ENCODE measurements around the gene USH1G.

DNA sequence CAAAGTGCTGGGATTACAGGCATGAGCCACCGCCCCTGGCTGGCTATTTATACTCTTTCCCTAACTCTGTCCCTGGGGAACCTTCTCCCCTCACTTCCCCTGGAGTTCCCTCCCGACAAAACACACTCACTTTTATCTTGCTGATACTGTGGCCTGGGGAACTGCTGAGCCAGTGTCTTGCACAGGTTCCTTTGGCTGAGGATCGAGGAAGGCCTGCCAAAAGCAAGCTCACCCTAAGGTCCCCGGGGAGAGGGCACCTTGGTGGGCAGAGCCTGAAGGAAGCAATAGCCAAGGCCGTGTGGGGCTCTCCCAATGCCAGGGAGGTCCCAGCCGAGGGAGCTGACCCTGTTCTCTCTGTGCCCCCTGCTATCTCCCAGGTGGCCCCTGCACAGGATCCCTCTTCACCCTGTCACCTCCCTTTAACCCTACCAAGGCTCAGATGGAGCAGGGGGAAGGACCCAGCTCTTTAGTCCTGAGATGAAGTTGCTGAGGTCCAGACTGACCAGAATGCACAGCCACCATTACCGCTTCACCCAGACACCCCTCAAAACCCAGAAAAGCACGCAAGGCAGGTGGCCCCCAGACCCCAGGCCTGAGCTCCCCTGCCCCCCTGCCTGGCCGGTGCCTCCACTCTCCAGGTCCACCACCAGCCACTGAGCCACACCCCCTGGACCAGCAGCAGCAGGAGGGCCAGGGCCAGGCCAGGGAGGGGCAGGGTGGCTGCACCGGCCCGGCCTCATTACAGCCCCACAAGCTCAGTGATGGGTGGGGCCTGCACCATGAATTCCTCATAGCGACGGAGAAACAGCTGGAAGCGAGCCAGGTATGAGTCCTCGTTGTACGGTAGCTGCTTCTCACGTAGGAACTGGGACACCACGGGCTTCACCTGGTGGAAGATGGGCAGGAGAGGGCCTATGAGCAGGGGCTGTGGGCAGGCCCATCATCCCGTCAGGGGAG is 45.2 kb downstream of the USH1G start:
- no peak for TF ChIP-seq CTCF (IDR thresholded peaks at IDR 0.05; ENCODE audit: low read length)
- TF ChIP-seq EZH2phosphoT487 (IDR thresholded peaks at IDR 0.05; ENCODE audit: low read length) = no peak

Data from MM.1S (cell line).